PC-9 (cell line): ENCODE data around the gene FAM241B.

Source experiments
- CTCF ChIP-seq: fragments of 200-600 bp; sonication (generic); conservative IDR thresholded peaks from 2 replicates; pipeline ENCODE4 v1.6.1; 2017; ENCODE audit warnings: mixed run types, antibody characterized with exemption, mild to moderate bottlenecking, moderate library complexity
- EZH2 ChIP-seq: fragments of 200-600 bp; sonication (generic); IDR thresholded peaks from 2 replicates; pipeline ENCODE4 v1.8.0; 2017; ENCODE audit warnings: antibody characterized with exemption, low read depth

GRCh38 chr10:69655124-69655867 is 25.2 kb downstream of the FAM241B start:
- no peak for TF ChIP-seq EZH2
- TF ChIP-seq CTCF: no peak
